Mesodermal cell (in vitro differentiated cells): ENCODE data around the gene PRKX.
"Not testable (repeated sequence)": the region's sequence is repeated elsewhere in the genome, so short reads cannot be mapped to it uniquely, and the experiment has no call there.

Experiments
- H3K27ac ChIP-seq: 2 replicates; pipeline ENCODE4 v1.7.0; 2013; ENCODE audit warnings: mild to moderate bottlenecking, low read depth, low read length, moderate library complexity; ENCODE audit not compliant: severe bottlenecking
- H3K36me3 ChIP-seq: 2 replicates; pipeline ENCODE4 v1.7.1; 2013; ENCODE audit warnings: mild to moderate bottlenecking, low read length, moderate library complexity; ENCODE audit not compliant: control insufficient read depth, insufficient read depth
- H3K4me1 ChIP-seq: one replicate; pipeline ENCODE4 v1.7.1; 2013; ENCODE audit warnings: mild to moderate bottlenecking, low read length; ENCODE audit not compliant: insufficient read depth, control insufficient read depth, poor library complexity, severe bottlenecking
- H3K4me3 ChIP-seq: 2 replicates; pipeline ENCODE4 v1.7.0; 2013; ENCODE audit warnings: low read length, control low read depth, mild to moderate bottlenecking; ENCODE audit not compliant: insufficient read depth, poor library complexity, severe bottlenecking; ENCODE audit errors: extremely low read depth
- H3K9me3 ChIP-seq: 2 replicates; pipeline ENCODE4 v1.7.1; 2013; ENCODE audit warnings: mild to moderate bottlenecking, low read length, moderate library complexity; ENCODE audit not compliant: control insufficient read depth
- whole genome bisulfite sequencing, 2 experiments: methylation state at CpG; one replicate each; pipeline ENCODE4 v1.1.5; 2013; ENCODE audit warnings: missing lambda C conversion rate in 2 of 2; ENCODE audit not compliant: insufficient coverage in 2 of 2; 5-methylcytosine and 5-hydroxymethylcytosine counted together

PRKX gene

DNA sequence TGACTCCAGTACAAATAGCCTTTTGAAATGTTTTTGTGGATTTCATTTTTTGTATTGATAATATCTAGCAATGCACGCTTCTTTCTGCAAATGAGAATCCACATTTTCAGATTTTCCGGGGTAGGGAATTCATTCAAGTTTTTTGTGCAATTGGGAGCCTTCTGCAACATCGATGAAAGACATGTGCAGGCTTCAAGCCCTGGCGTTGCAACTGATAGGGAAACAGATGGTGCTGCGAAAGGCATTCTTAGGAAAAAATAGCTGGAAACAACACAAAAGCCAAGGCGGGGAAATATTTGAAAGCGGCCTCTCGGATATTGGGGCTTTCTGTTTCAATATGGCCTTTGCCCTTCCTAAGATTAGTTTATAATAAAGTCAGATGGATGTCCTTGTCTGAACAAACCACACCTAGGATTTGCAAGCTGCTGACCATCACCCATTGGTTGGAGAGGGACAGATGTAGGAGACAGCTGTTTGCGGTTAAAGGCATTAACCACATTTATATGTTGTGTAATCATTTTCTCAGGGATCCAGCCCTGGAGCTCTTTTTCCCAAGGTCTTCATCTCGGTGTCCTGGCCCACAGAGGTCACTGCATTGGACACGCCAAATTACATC, 136.5 kb downstream of the PRKX start:
- 94 to 100% methylated on average over 2 to 3 of the region's 11 CpGs for WGBS, 2 experiments
- Histone ChIP-seq H3K27ac (no peak overlapping the region), H3K9me3 (no peaks in the 10 kb centered on the region), H3K4me1 (no peaks in the 10 kb centered on the region), H3K4me3 (no peak overlapping the region), H3K36me3 (no peaks in the 10 kb centered on the region)

DNA sequence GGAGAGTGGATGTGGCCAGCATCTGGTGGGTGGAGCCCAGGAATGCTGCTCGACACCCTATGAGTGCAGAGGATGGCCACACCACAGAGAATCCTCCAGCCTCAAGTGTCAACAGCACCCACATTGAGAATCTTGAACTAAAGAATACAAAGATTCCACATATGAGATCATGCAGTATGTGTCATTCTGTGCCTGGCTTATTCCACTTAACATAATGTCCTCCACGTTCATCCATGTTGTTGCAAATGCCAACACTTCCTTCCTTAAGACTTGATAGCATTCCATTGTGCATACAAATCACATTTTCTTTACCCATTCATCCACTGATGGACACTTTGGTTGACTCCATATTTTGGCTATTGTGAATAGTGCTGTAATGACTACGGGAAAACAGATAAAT, 145.8 kb downstream of the PRKX start:
- H3K9me3 ChIP-seq, result no peaks in the 10 kb centered on the region
- no peak overlapping the region for H3K4me3 ChIP-seq
- no peak overlapping the region for H3K27ac ChIP-seq
- no peaks in the 10 kb centered on the region for H3K36me3 ChIP-seq
- 100% methylated on average over 1 of the region's 3 CpGs; no CpG with 5 or more reads in 1 of the 2 experiments for WGBS, 2 experiments
- no peaks in the 10 kb centered on the region for H3K4me1 ChIP-seq

DNA sequence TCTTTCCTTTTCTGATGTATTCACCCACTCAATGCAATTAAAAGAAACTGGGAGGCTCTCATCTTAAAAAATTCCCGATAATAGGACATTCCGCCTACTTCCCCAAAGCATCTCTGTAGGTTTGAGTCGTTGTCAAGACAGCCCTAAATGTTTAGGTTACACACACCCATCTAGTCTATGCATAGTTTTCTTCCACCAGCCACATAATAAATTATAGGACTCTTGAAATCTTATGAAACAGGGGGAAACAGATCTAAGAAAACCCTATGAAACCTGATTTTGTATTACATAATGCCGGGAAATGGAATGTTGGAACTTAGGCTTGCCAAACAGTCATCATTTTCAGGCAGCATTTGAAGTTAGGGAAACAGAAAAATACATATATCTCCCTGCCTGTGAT, 150.0 kb downstream of the PRKX start:
- Histone ChIP-seq H3K4me3 (no peak overlapping the region), H3K36me3 (no peaks in the 10 kb centered on the region), H3K9me3 (no peaks in the 10 kb centered on the region), H3K4me1 (no peaks in the 10 kb centered on the region), H3K27ac (no peak overlapping the region)
- no CpG with 5 or more reads among the region's 4 CpGs for WGBS, 2 experiments

- not testable (repeated sequence) for H3K4me3 ChIP-seq, H3K27ac ChIP-seq, H3K9me3 ChIP-seq, H3K36me3 ChIP-seq, H3K4me1 ChIP-seq
- 80 to 100% methylated on average over 1 to 2 of the region's 7 CpGs for WGBS, 2 experiments
These were observed 153.4 kb downstream of the PRKX start for GRCh38 chrX:3560010-3560409.
